G401 (cell line): Measurements from ENCODE around the gene GALNT9. TPM values are rescaled to one million over a fixed set of nuclear protein-coding genes. Genes with fewer than 3 reads are reported as not detected.
"Not testable (repeated sequence)": the region's sequence is repeated elsewhere in the genome, so short reads cannot be mapped to it uniquely, and the experiment has no call there.

Source experiments
- DNase-seq: peaks from one replicate; pipeline ENCODE4 v3.0.0-alpha.2; 2015; ENCODE audit warnings: low spot score
- in situ Hi-C: cut with HindIII; loops from 2 replicates; pipeline ENCODE4 v1.10.0; 2016; ENCODE audit warnings: low sequenced_read_pairs, mixed read lengths
- total RNA-seq: library from RNA; depleted of rRNA; stranded (reverse); fragments of >200 nt; shearing (Covaris generic); gene quantifications from 2 replicates; pipeline ENCODE4 v1.2.3, GENCODE V29; 2014

GALNT9 gene
- total RNA-seq, 1 experiment from 2014 or later = 0.10 TPM

DNA sequence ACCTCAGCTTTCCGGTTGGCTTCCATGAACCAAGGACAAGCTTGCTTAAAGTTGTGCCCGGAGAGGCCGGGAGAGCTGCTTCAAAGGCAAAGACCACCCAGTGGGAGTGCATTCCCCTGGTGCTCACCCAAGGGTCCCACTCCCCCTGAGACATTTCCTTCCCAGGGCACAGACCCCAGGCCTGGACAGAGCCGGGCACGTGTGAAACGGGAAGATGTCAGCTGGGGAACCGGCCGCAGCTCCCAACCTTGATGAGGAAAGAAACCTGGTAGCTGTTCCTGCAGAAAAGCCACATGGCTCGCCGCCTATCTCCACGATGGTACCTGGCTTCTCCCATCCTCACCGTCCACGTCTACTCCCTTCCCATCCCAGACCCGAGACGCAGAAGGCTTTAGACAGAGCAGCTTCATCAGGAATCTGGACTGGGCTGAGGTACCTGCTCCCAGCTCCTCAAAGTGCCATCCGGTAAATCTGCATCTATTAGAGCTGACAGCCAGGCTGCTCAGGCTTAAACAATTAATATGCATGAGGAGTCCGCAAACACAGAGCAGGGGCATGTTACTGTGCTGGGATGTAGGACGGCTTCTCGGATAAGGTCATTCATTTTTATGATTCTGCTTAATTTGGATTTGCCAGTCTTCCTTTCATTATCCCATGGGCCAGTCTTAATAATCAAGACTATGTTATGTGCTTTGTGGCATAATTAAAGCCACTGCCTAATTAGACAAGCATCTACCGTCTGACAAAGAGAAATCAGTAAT is 53.1 kb downstream of the GALNT9 start:
- in situ Hi-C loops = no loop called here
- peak; percentile 83 for DNase-seq

DNA sequence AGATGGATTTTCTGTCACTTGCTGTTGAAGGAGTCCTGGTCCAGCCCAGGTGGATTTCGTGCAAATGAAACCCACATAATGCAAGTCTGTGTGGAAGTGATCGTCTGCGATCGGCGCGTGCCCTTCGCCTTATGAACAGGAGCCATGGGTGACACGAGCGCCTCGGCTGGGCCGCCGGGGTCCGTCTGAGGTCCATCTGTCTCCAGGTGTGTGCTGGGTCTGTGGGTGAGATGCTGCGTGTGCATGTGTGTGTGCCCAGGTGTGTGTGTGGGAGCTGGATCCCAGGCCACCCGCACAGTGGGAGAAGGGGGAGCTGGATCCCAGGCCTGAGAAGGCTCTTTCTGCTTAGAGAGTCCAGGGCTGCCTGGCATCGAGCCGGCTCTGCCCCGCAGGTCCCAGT is 53.8 kb downstream of the GALNT9 start:
- in situ Hi-C loops = no loop called here

DNA sequence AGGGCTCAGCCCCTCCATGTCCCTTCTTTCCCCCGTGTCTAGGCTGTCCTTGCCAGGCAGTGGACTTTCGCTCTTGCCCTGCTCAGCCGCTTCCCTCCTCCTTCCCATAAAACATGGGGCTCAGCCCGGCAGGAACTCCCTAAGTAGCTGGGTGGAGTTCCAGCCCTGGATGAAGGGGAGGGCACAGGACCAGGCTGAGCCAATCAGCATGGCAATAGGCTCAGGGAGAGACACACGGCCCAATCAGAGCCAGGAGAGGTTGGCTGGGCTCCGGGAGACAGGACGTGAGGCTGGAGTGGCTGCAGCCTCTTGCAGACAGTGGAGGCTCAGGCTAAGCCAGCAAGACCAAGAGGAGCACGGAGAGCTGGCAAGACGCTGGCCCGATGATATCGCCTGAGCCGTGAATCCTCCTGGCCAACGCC is 54.3 kb downstream of the GALNT9 start:
- in situ Hi-C loops = no loop called here
- DNase-seq = peak; percentile 99

More for the DNA sequence above, 53.8 kb downstream of the GALNT9 start:
- DNase-seq = no peak

DNA sequence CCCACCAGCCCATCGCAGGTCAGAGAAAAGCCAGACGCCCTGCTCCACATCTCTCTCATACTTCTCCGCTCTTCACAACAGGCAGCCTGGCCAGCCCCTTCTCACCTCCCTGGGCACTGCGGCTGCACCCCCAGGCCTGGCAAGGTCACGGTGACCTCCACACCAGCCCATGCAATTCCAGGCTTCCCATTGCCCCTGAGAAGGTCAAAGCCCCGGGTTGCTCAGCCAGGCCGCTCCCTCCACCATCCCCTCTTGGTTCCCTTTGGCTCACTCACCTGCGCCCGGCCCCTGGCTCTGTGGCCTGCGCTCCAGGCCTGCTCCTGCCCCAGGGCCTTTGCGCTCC is 55.4 kb downstream of the GALNT9 start:
- in situ Hi-C loops = no loop called here
- no peak for DNase-seq

DNA sequence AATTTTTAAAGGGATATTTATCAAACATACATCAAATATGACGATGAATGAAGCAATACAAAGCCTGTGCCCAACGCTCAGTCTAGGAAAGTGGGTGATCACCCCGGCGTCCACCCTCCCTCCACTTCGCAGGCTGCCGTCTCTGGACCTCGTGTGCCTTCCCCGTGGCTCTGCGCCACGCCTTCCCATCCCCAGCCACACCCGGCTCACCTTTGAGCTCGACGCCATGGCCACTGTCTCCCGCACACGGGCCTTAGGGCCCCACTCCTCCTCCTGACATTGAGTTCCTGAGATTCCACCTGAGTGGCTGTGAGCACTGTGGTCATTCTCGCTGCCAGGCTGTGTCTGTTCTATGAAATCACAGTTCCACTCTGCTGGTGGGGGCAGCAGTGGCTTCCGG is 56.7 kb downstream of the GALNT9 start:
- in situ Hi-C loops = no loop called here

DNA sequence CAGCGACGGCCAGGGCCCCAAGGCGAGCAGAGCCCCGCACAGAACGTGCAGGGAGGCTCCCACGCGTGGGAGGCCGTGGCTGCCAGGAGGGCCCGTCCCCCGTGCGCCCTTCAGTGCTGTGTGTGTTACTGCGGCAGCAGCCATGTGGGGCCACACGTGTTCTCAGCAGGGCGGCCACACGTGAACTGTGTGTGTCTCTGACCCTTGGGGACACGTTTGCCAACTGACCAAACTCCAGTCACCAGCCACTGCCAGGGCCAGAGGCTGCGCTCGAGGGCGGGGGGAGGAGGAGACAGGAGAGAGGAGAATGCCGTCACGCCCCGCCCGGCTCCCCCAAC is 57.7 kb downstream of the GALNT9 start:
- in situ Hi-C loops = no loop called here
- no peak for DNase-seq

More for the DNA sequence above, 56.7 kb downstream of the GALNT9 start:
- no peak for DNase-seq

DNA sequence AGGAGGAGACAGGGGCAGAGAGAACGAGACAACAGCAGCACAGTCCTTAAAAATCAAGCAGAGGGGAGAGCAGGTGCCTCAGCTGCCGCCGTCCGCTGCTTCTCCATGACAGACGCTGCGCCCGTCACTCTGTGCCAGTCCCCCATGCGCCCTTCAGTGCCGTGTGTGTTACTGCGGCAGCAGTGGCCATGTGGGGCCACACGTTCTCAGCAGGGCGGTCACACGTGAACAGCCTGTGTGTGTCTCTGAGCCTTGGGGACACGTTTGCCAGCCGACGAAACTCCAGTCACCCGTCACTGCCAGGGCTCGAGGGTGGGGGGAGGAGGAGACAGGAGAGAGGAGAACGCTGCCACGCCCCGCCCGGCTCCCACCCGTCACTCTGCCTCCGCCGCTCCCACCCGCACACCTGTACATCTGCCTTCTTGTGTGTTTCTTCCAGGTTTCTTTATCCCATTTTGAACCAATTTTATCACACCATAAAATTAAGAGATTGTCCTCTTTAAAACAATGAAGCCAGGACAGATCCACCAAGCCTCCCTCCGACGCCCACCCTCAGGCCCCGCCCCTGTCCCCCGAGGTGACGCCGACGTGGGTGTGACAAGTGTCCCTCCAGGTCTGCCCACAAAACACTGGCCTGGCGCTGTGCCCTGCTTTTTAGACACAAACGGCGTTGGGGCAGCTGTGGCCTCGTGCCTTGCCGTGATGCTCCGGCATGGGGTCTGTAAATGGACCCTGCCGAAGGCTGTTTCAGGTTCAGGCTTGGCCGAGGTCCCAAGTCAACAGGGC is 58.2 kb downstream of the GALNT9 start:
- in situ Hi-C loops = no loop called here

DNA sequence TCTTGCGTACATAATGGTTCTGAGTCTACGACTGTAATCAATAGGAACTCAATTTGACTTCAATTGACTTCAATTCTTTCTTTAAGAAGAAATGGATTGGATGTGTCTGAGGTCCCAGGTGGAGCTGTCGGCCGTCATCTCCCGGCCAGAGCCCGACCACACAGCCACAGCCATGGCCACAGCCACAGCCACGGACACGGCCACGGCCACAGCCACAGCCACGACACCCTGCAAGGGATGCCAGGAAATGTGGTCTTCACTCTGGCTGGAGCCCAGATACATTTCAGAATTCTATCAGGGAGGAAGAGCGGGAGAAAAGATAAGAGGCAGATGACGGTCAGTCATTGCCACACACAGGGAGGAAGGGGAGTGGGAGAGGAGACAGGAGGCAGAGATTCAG is 58.9 kb downstream of the GALNT9 start:
- DNase-seq = no peak
- in situ Hi-C loops = no loop called here

More for the DNA sequence above, 58.2 kb downstream of the GALNT9 start:
- DNase-seq = peak; percentile 65

DNA sequence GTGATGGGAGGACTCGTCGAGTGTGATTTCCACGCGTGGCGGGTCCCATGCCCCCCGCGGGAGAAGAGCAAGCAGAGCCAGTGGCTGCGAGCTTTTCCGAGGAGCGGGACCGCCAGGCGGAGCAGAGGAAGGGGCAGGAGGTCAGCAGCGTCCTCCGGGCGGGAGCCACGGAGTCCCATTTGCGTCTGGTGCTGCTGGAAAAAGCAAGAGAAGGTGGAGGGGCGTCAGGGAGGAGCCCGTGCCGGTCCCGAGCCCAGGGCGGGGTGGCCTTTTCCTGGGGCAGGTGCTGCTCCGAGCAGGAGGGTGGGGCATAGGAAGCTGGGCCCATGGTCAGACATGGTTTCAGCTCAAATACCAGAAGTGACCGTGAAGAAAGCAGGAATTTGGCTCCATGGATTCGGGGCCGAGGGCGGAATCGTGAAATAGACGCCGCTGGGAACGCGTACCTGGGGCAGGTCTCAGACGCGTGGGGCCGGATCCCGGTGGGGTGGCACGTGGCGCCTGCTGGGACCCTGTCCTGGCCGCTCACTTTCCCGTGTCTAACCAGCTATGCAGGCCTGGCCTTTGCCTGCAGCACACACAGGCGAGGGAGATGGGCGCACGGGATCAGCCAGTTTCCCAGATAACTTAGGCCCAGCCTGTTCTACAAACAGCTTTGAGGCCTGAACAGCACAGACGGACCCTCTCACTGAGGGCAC is 60.0 kb downstream of the GALNT9 start:
- DNase-seq = no peak
- in situ Hi-C loops = no loop called here

DNA sequence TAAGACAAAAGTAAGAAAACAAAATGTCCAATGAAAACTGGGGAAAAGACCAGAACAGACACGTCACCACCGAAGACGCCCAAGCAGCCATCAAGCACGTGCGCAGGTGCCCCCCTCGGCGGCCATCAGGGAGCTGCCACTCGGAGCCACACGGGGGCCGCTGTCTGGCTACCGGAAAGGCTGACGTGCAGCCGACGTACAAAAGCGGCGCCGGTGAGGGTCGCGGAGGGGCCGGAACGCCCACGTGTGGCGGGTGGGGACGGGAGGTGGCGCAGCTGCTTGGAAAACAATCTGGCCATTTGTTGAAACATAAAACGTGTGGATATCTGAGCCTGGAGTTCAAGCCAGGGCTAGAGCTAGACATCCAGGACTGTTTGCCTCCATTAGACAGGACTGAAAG is 60.7 kb downstream of the GALNT9 start:
- DNase-seq = no peak
- in situ Hi-C loops = no loop called here

DNA sequence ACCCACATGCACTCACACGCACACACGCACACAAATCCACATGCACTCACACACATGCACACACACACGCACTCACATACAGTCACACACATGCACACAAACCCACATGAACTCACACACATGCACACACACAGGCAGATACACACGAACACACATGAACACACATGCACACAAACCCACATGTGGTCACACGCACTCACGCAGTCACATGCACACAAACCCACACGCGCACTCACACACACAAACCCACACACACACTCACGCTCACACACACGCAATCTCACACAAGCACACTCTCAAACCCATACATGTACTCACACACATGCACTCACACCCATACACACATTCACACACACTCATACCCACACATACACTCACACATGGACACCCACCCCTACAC is 61.5 kb downstream of the GALNT9 start:
- in situ Hi-C loops = no loop called here
- DNase-seq = no peak

DNA sequence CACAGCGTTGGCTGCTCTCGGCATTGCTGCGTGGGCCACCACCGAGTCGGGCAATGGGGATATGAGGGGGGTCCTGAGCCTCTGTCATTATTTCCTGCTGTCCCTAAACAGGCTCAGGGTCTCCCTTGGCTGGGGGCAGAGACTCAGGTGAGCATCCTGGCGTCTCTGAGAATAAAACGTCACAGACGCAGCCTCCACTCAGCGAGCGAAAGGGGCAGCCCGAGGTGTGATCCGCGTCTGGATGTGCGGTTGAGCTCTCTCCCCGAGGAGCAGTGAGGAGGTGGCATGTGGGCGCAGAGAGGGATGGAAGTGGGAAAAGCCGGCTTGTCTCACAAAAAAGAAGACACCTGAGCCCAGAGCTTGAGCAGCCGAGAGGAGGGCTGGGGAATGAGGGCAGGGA is 62.6 kb downstream of the GALNT9 start:
- in situ Hi-C loops = no loop called here
- DNase-seq = no peak

DNA sequence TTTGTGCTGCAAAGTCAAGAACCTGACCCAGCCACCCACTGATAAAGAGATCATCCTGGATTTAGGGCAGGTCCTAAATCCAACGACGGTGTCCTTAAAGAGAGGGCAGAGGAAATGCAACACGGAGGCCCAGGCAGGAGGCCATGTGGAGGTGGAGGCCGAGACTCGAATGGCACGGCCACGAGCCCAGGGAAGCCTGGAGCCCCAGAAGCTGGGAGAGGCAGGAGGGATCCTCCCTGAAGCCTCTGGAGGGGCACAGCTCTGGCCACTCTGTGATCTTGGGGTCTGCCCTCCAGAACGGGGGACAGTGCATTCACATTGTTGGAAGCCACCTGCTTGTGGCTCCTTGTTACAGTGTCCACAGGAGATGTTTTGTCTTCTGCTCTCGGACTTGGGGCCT is 63.0 kb downstream of the GALNT9 start:
- DNase-seq = no peak
- in situ Hi-C loops = no loop called here

DNA sequence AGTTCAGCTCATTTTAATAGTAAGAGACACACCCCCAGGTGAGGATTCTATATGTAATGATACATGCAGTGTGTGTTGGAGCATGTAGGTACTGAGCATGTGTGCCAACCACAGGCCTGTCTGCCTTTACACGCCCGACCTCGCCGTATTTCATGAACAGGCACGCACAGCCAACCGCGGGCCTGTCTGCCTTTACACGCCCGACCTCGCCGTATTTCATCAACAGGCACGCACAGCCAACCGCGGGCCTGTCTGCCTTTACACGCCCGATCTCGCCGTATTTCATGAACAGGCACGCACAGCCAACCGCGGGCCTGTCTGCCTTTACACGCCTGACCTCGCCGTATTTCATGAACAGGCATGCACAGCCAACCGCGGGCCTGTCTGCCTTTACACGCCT is 63.6 kb downstream of the GALNT9 start:
- in situ Hi-C loops = not testable (repeated sequence)

DNA sequence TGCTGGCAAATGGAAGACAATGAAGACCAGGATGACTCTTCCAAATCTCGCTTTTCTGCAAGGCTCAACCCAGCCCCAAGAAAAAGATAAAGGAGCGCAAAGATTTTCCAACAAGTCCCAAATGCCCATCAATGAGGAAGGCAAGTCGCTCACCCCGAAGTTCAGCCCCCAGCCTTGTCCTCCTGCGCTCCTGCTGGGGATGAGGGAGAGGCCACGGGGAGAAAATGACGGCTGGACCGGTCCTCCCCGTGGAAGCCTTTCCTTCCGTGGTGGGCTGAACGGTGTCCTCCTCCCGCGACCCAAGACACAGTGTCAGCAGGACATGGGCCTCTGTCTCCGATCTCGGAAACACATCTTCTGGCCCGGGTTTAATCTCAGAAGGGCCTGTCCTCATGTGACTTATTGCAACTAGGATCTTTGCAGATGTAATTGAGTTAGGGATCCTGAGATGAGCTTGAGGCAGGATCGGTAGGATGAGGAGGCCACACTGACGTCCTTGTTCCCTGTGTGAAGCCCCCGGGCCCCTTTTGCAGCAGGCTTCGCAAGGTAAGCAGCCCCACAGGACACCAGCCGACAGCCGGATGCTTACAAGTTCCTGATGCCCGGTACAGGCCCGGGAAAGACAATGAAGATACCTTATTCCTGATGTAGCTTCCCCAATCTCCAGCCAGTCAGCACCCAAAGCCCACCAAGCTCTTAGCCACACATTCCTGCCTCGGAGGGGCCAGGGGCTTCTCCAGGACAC is 64.2 kb downstream of the GALNT9 start:
- DNase-seq = no peak
- in situ Hi-C loops = no loop called here

More for the DNA sequence above, 63.6 kb downstream of the GALNT9 start:
- DNase-seq = not testable (repeated sequence)

DNA sequence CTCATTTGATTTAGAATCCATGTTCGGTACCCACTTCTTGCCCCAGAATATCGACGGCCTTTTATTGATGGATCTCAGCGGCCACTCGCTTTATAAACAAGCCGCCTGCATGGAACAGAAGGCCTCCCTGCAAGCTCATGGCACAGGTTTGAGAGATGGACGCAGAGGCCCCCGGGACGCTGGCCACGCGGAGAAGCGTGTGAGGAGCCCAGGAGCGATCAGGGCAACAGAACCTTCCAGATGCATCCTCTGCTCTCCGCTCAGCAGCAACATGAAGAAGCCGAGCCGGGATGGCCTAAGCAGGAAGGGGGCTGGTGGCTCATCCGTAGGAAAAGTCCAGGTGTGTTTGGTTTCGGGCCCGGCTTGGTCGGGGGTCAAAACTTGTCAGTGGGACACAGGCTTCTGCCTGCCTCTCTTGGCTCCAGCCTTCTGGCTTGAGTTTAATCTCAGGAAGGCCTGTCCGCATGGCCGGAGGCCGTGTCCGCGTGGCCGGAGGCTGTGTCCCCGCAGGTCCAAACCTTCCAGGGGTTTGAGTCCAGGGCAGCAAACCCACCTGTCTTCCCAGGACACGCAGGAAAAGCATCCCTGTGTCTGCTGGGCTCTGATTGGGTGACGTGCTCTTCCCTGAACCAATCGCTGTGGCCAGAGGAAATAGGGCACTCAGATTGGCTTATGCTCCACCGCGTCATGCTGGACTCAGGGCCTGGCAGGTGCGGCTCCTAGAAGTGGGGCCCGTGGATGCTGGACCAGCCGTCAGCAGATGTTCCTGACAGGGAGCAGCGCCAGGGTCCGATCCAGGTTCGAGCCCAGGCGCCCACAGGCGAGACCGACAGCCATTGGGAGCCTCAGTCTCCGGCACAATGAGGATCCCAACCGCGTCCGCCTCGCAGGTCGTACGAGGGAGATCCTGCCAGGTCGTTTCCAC is 65.0 kb downstream of the GALNT9 start:
- in situ Hi-C loops = no loop called here
- DNase-seq = peak; percentile 91

DNA sequence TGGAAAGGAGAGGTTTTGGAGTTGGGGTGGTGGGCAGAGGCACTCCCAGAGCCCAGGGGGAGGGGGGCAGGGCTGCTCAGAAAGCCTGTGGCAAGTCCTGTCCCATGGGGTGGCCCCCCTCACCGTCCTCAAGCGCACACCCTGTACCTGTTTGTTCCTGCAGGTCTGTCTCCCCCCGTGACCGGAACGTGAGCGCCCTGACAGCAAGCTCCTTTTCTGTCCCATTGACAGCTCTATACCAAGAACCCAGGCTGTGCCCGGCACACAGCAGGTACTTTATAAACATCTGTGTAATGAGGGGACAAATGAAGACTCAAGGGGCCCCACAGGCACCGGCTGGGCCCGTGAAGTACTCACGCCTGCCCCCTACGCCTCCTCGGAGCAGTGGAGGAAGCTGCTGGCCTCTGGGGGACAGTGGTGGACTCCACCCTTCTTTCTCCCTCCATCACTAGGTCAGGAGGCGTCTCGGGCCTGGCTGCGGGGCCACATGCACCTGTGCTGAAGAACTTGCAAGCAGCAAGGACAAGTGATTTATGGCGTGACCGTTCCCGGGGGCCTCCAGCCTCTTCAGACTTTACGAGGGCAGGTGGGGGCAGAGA is 65.8 kb downstream of the GALNT9 start:
- DNase-seq = no peak
- in situ Hi-C loops = no loop called here

DNA sequence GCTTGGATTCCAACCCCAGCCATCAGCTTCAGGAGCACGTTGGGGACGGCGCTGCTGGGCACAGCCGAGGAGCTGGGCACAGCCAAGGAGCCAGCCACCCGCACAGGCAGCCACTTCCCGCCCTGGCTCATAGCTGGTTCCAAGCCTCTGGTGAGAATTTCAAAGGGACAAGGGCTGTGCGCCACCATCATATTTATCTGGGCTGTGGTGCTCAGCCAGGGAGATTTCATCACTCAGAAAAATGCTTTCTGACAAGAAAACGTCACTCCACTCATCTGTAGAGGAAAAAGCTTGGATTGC is 66.4 kb downstream of the GALNT9 start:
- in situ Hi-C loops = no loop called here
- no peak for DNase-seq
